Dermis microvascular lymphatic vessel endothelial cell (primary cell): ENCODE results near the gene TEX12. TPM values are rescaled to one million over a fixed set of nuclear protein-coding genes. Genes with fewer than 3 reads are reported as not detected.
"Not testable (repeated sequence)": the region's sequence is repeated elsewhere in the genome, so short reads cannot be mapped to it uniquely, and the experiment has no call there.

Source experiments
- DNase-seq, 2 donors: peaks; one replicate each; pipeline versions ENCODE4 v3.0.0 to v3.0.0-alpha.2; 2010; ENCODE audit warnings: low read depth in 2 of 2
- total RNA-seq: library from RNA; depleted of rRNA; stranded (reverse); fragments of >200 nt; gene quantifications from 2 replicates; pipeline ENCODE4 v1.2.1, GENCODE V29; 2014

Gene TEX12
- not detected in 2 replicates for total RNA-seq

DNA sequence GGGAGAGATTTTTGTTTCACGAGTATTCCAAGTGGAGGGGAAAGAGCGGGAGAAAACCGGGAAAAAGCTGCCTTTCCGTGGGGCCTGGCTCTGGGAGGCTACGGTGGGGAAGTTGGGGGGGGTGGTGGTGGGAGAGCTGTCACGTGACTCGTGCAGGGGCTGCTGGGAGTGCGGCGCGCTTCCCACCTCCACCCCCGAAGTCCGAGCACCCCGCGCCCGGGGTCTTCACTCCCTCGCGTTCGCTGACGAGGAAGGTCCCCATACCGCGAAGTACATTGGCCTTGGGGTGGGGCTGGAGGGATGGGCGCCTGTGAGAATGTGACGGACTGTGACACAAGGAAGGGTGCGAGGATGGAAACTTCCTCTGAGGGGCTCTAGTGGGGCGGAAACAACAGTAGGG, at the start of gene TEX12:
TSS of gene TEX12 (plus strand) at position 228 of the 400 bp plus-strand sequence. CDS start 1,897 bp downstream, outside the sequence.
- no peak for DNase-seq

DNA sequence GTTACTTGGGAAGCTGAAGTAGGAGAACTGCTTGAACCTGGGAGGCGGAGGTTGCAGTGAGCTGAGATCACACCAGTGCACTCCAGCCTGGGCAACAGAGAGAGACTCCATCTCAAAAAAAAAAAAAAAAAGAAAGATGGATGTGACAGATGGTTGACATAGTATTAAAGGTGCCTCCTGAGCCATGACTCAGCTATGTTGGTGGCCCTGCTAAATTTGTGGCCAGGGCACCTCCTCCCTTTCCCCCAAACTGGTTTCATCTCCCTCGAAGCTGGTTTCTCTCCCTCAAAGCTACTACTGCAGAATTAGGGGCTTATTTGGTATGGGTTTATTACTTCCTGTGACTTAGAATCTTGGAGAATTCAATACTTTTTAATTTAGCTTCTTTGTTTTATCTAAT, 49.0 kb upstream of the TEX12 start:
- no peak for DNase-seq

DNA sequence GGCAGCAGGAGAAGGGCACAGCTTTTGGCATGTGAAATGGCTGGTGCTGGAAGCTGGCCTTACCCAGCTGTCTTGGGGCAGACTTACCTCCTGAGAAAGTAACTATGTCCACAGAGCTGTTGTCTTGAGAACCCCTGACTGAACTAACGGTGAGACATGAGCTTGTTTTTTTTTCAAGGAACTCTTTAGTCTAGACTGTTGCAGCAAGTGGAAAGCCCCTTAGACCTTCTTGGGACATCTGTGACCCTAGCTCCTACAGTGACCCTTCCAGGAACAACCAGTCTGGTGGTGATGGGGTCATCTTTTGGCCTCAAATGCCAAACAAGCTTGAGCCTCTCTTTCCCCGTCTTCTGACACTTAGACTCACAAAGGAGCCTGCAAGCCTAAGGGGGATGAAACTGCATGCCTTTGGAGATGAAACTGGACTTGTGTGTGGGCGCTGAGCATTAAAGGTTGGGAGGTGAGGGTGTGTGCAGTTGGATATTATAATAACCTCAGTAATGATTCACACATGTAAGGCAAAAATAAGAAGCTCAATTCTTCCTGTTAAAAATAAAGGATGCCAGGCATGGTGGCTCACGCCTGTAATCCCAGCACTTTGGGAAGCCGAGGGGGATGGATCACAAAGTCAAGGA, 45.1 kb upstream of the TEX12 start:
- DNase-seq, result no peak

DNA sequence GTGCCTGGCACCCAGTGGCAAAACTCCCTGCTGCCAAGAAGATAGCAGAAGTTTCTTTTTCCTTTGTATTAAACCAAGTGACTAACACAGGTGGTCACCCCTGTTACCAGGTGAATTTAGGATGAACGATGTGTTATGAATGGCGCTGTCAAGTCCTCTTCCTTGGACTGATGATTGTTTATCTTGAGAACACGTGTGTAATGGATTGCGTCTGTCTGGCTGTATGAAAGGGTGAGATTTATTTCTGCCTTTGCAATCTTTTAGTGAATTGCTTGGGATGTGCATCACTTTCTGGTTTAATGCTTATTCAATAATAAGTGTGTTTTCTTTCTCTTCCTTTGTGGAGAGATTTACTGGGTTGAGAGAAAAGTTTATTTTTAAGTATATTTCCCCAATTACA, 44.0 kb upstream of the TEX12 start:
- DNase-seq, result no peak

DNA sequence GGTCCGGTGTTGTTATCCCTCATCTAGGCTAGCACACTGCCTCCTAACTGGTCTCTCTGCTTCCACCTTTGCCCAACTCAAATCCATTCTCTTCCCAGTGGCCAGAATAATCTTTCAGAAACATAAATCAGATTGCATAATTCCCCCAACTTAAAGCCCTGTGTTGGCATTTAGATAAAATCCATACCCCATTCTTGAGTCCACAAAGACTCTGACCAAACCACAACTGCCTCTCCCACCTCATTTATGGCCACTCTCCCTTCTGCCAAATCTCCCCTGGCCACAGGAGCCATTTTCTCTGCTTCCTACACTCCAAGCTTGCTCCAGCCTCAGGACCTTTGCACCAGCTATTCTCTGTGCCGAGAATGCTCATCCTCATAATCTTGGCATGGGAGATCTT, 40.1 kb upstream of the TEX12 start:
- no peak for DNase-seq

DNA sequence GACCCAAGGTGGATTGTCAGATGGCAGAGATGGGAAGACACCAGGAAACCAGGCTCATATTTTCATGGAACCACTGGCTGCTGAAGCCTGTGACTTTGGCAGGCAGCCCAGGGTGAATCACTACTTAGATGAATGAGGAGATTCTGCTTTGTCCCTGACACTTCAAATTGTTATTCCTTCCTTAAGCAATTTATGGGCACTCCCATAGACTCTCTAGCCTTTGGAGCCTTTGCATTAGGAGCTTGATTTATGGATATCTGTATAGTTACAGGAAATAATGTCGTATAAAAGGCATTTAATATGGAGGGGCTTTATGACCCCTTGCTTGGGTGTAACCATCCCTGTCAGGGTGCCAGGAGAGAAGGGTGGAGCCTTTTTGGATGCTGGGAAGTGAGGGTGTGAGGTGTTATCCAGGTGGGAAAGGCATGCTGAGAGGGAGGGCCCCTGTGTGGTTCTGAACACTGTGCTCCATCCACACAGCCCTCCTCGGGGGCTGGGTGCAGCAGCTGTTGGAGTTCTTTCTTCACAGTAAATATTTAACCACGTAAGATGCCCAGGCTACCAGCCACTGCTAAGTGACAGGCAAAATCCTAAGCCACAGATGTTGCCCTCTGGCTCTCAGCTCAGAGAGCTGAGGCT, 38.6 kb upstream of the TEX12 start:
- DNase-seq, result peak; percentile 17 to 78

- no peak for DNase-seq
Measured at GRCh38 chr11:112129656-112130055, 37.5 kb upstream of the TEX12 start.

DNA sequence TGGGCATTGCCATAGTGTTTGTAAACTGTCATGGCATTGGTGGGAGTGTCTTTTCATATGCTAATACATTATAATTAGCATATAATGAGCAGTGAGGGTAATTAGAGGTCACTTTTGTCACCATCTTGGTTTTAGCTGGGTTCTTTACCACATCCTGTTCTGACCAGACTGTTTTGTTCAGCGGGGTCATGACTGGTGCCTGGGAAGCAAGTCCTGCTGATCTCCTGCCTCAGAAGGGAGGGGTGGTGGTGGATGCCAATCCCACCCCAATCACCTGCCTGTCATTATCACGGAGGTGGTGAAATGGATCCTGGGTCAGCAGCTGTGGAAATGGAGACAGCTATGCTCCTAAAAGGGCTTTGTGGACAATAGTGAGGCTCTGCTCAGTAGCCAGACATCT, 34.4 kb upstream of the TEX12 start:
- DNase-seq, result no peak

GRCh38 chr11:112134473-112134872, 32.7 kb upstream of the TEX12 start:
- no peak for DNase-seq

DNA sequence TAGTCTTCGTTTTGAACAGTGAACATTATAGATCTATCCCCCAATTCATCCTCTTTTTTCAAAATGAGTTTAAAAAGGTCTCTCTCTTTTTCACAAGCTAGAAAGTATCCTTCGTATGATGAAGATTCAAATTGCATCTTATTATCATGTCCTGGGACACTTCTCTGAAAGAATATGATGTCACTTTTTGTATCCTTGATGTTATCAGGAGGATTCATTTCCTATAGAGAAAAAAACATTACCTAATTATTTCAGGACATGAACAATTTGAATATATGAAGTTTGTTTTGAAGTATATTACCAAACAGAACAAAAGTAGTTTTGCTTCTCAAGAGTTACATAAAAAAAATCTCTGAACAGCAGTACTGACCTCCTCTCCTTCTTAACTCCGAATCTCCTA, 23.6 kb upstream of the TEX12 start:
- no peak for DNase-seq

- DNase-seq, result no peak
Measured at GRCh38 chr11:112150517-112150916, 16.7 kb upstream of the TEX12 start.

DNA sequence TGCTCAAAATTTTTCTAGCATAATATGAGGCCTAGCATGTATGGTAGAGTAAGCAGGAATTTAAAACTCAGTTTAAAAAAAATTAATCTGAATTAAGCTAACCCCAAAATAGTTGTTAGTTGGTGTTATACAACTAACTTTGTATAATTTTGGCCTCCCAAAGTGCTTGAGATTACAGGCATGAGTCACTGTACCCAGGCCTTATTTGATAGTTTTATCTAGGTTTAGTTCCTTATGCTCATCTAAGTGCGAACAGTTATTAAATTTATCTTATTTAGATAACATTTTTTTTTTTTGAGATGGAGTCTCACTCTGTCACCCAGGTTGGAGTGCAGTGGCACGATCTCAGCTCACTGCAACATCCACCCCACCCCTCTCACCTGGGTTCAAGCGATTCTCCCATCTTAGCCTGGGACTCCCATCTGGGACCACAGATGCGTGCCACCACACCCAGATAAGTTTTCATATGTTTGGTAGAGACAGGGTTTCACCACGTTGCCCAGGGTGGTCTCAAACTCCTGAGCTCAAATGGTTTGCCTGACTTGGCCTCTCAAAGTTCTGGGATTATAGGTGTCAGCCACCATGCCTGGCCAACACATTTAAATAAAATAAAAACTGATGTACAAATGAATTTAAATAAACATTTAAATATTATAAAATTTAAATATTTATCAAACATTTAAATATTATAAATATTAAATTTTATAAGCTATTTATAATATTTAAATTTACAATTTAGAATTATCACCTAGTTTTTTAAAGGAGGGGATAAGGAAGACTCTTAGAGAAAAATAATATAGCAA, 10.8 kb upstream of the TEX12 start:
- DNase-seq, result no peak

DNA sequence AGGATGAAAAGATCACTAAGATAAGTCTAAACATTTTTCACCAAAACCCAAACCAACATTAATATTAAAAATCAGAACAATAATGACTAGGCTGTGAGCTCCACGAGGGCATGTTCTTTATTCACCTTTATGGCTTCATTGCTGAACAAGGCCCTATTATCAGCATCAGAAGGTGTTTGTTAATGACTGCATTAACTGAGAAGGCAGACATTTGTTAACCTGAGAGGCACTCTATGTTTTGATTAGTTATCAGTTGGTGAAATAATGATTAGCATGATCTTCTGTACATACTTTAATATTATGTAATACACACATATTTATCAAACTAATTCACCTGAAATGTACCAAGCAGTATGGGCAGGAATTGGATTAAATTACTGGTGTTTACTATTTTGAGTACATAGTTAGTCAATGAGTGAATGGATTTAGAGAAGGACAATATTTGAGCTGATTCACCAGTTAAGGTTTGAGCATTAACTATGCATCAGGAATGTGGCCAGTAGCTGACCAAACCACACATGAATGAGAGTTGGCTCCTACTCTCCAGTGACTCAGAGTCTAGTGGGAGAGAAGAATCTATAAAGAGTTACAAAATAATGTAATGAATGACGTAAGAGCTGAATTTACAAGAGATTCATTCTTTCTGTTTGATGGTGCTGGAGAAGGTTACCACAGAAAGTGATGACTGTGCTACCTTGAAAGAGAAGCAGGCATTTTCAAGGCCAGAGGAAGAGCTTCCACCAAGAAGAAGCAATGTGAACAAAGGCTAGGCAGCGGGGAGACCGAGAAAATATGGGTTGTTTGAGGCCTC, 10.0 kb upstream of the TEX12 start:
- peak; percentile 22 to 81 for DNase-seq

GRCh38 chr11:112159098-112160065, 7.8 kb upstream of the TEX12 start:
- DNase-seq, result no peak

- DNase-seq, result no peak
Measured at GRCh38 chr11:112160091-112160848, 6.9 kb upstream of the TEX12 start.

- DNase-seq, result no peak
Measured at GRCh38 chr11:112161012-112161411, 6.2 kb upstream of the TEX12 start.

- DNase-seq, result not testable (repeated sequence)
Measured at GRCh38 chr11:112162200-112162599, 5.0 kb upstream of the TEX12 start.

DNA sequence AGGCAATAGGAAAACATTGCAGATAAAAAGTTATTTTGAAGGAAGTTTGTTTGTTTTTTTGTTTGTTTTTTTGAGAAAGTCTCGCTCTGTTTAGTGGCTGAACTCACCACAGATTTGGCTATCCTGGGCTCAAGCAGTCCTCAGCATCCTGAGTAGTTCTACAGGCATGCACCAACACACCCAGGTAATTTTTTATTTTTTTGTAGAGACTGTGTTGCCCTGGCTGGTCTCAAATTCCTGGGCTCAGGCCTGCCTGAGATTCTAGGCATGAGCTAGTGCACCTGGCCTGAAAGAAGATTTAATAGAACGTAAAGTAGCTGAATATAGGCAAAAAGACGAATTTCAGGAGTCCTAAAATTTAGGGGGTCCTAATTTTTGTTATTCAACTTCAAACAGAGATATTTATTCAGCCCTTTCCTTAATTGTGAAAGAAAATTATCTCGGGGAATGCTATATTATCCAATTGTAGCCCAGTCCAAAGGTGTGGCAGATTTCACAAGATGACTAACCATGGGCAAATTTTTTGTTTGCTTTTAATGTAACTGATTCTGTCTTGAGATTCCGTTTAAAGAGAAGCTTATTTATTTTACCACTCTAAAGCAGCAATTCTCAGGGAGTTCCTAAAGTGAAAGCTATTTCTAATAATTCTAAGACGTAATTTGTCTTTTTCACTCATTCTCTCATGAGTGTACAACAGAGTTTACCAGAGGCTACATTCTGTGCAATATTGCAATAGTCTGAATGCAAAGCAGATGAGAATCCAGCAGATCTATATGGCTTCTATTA, 4.2 kb upstream of the TEX12 start:
- DNase-seq, result no peak
